Mucosa of gallbladder (tissue), 1 donor: ENCODE results near the gene MEF2D. TPM values are rescaled to one million over a fixed set of nuclear protein-coding genes. Genes with fewer than 3 reads are reported as not detected.

Experiments used
- DNase-seq: peaks from one replicate; pipeline ENCODE4 v3.0.0-alpha.2; 2020; ENCODE audit warnings: low spot score
- total RNA-seq: library from RNA; stranded (reverse); gene quantifications from one replicate; pipeline ENCODE4 v1.2.1, GENCODE V29; 2021
- donor health status: DM: no; HTN: no; CAD: no.

The MEF2D gene
- total RNA-seq, 1 donor from 2014 or later, result 57.8 TPM

DNA sequence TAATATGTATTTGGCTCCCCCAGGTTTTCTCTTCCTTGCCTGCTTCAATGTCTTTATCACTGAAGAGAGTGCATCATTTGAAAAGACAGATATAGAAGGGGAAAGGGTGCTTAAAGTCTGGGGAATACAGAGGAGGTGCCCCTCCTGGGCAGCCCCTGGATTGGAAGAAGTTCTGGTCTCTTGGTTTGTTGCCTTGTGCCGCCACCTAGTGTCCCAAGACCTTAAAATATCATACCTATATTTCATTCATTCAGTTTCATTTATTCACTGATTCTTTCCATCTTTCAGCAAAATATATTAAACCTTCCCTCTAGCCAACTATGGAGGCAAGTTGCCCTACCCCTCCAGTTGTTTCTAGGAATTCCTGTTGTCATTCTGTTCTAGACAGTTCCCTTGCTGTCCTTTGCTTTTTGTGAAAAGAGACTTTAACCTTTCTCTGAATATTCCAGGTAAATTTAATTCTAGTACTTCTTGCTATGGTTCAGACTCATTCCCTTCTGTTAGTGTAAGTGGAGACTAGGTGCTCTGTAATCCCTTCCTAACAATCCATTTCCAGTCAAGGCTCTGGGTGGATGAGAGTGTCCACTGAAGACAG, 56.1 kb downstream of the MEF2D start:
- DNase-seq, result no peak

- no peak for DNase-seq
These were observed 57.3 kb downstream of the MEF2D start for GRCh38 chr1:156443286-156443685.

- DNase-seq, result no peak
These were observed 59.7 kb downstream of the MEF2D start for GRCh38 chr1:156440654-156441437.

DNA sequence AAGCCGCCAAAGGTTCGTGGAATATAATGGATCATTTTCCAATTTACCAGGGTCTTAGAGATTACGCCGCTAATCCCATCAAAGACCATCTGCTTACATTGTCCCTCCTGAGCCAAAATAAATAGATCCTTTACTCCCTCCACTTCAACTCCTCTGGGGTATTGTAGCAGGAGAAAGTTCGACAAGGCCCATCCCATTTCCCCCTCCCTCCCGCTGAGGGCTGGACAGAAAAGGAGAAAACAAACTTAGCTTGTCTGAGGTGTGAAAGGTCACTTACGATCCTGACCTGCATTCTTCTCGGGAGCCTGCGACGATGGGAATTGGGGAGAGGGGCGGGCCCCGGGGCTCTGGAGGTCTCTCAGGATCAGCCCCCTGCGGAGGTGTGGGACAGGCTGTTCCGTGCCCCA, 60.8 kb downstream of the MEF2D start:
- no peak for DNase-seq

DNA sequence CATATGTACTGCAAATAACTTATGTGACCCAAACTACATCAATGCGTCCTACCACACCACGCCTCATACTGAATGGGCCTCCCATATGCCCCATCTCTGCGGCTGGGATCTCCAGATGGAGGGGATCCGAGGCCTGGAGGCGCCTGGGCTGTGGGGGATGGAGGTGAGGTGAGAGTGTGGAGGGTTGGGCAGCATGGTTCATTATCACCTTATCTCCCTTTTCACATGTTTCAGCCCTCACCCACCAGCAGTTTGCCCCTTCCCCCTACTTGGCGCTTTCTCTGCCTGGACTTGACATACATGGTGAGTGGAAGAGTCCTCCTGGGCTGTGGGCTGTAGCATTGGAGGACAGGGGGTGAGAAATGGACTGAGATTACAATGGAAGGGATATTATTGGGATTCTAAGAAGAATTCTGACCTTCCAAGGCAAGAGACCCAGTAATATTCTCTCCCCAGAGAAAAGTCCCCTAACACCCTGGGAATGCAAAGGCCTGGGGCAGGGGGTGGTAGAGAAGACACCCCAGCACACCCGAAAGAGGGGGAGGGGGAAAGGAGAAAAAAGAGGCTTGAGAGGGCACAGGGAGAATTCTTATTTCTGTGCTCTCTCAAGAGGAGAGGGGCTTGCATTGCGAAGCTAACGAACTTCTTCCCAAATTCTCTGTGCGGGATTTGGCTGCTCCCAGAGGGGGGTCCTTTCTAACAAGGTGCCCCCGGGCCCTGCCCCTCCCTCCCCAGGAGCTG, 61.4 kb downstream of the MEF2D start:
- no peak for DNase-seq

DNA sequence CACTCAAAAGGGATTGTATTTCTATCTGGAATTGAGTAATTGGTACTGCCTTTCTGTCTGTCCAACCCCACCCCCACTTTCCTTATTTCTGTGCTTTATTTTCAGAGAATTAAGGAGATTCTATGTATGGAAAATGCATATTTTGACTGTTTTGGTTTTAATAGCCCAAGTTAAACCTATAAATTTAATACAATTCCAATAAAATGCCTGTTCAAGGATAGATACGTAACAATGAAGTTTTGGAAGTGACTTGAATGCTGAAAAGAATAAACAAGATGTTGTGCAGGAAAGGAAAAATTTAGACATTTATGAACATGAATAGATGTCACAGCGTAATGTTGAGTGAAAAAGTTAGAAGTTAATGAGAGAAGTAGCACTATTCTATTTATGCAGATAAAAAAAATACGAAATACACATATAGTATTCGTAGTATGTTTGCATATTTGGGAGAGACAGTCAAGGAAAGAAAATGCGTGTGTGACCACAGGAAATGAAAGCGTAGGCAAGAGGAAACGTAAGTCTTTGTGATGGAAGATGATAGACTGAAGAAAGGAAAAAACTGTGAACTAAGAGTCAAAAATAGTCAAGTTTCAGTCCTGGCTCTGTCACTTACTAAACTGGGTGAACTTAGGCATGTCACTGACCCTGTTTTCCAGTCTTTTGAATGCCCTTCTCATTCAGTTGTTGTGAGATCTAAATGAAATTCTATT, 62.1 kb downstream of the MEF2D start:
- no peak for DNase-seq

DNA sequence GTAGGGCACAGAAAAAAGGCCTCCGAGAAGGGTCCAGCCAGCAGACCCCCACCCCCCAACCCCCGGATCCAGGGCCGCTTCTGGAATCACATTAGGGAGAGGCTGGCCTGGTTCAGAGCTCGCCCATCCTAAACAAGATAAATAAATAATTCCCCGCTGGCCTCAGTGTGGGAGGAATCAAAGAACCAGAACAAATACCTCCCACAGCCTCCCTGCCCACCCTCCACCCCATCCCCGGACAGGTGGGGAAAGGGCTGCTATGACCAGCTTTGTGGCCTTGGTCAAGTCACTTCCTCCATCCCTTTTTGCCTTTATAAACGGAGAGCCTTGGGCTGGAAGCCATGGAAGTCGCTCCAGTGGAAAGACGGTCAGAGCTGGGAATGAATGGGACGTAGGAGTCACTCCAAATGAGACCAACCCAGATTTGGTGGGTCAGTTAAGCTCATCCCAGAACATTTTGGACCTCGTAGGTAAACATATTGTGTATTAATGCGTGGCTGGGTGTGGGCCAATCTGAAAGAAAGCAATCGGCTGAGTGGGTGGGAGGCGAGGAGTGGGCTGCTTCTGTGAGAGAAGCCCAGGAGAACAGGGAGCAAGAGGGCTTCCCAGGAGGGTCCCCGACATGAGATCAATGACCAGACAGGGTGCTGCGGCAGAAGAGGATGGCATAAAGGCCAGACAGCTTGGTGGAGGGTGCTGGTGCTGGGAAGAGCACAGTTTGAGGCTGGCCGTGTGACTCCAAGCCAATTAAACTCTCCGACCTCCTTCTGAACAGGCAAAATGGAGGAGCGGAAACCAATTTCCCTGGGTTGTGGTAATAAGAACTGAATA, 63.3 kb downstream of the MEF2D start:
- no peak for DNase-seq

GRCh38 chr1:156436141-156437036, 64.2 kb downstream of the MEF2D start:
- no peak for DNase-seq

GRCh38 chr1:156435545-156436140, 64.9 kb downstream of the MEF2D start:
- DNase-seq, result no peak

DNA sequence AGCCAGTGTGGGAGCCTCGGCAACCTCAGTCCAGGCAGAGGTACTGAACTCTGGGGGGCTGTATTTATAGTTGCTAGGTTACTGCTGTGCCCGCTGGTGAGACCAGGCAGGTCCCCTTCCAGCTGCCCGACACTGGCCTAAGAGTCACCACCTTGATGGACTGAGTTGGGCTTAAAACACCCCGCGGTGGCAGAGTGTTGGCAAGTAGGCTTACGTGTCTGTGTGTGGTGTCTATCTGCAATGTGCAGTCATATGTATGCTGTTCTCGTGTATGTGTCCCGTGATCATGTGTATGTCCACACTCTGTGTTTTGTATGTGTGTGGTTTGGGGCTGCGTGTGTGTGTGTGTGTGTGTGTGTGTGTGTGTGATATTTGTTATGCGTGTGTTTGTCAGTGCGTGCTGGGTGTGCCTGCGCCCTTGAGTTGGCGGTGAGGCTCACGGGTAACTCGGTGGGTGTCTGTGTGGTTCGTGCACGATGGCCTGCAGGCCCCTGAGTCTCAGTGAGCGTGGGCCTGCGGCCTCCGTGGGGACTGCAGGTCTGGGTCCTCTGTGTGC, 65.5 kb downstream of the MEF2D start:
- DNase-seq, result no peak

DNA sequence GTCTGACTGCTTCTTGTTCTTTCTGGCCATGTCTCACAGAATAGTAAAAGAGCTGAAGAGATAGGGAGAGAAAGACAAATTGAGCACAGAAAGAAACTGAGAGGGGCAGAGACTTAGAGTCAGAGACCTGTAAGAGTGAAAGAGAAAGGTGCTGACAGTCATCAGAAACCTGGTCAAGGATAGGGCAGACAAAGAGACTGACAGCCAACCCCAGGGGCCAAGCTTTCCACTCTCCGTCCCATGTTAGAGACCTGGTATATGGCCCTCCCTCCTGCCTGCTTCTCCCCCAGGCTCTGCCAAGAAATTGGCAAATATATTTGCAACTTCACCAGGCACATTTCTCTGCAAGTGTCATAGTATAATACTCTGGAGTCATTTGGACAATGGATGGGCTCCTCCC, 67.0 kb downstream of the MEF2D start:
- no peak for DNase-seq

GRCh38 chr1:156433032-156433431, 67.5 kb downstream of the MEF2D start:
- no peak for DNase-seq

DNA sequence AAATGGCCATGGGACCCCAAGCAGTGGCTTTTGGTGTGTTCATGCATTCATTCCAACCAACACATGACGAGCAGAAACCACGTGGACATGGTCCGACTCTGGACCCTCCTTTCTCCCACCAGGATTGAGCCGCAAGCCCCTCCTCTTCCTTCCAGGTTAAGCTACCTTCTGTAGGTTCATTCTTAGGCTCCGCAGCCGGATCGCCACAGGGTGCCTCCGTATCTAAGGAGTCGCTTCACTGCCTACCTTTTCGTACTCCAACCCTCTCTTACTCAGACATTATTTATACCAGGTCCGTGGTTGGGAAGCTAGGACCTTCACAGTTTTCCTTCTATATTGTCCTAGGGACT, 67.9 kb downstream of the MEF2D start:
- no peak for DNase-seq

- DNase-seq, result no peak
These were observed 68.6 kb downstream of the MEF2D start for GRCh38 chr1:156431769-156432668.

GRCh38 chr1:156431366-156431765, 69.2 kb downstream of the MEF2D start:
- DNase-seq, result no peak

- DNase-seq, result no peak
These were observed 69.7 kb downstream of the MEF2D start for GRCh38 chr1:156430866-156431265.

DNA sequence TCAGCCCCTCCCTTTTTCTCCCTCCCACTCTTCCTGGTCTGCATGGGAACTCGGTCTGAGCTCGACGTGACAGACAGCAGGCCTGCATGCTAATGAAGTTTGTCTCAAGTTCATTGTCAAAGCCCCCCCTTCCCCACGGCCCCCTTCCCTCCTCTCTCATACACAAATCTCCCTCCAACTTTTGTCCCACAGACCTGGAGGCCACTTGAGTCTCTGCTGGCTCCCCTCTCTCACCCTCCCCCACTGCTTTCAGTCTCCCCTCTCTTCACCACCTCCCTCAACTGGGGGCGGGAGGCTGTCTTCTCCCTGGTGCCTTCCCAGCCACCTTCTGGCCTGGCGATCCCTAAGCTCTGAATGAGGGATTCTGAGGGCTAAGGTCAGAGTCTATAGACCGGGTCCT, 70.3 kb downstream of the MEF2D start:
- DNase-seq, result no peak

GRCh38 chr1:156429313-156430060, 71.1 kb downstream of the MEF2D start:
- DNase-seq, result no peak
